ENCODE measurements around the gene SCYL1. TPM values are rescaled to one million over a fixed set of nuclear protein-coding genes. Genes with fewer than 3 reads are reported as not detected.

The SCYL1 gene
- total RNA-seq, 1 experiment from 2014 or later: 106 TPM

GRCh38 chr11:65499713-65500386 lies 25.0 kb upstream of the SCYL1 start:
- TF ChIP-seq CTCF (conservative IDR thresholded peaks at IDR 0.05) (no peak), EZH2 (IDR thresholded peaks at IDR 0.05; ENCODE audit: low read depth) (no peak)
- peak overlapping the region; percentile 99 for H3K4me2 ChIP-seq
- ChIA-PET CTCF (interaction anchor here (0.6 to 1.4 kb wide), 4 partner anchors 26 to 1528 kb away, joined by 3 to 13 read pairs (median 4); no protein-coding TSS in a partner anchor), POLR2A (ENCODE audit: unreplicated experiment) (interaction anchor here (0.5 to 2.8 kb wide), 21 partner anchors 8 to 1315 kb away, joined by 3 to 41 read pairs (median 6); partner anchors contain the start of genes FIBP, NEAT1 and PCNX3)
- peak overlapping the region; percentile 97 for H3K27ac ChIP-seq
- H3K27me3 ChIP-seq (ENCODE audit: insufficient read depth, low read depth): no peaks in the 10 kb centered on the region
- DNase-seq: no peak
- H3F3A ChIP-seq (ENCODE audit: insufficient read depth, low read depth): peaks cover 75% of the 10 kb centered on the region
- H3K36me3 ChIP-seq (ENCODE audit: low read depth): peaks cover 49% of the 10 kb centered on the region
- no peak overlapping the region for H2AFZ ChIP-seq
- peaks cover 34% of the 10 kb centered on the region for H3K4me1 ChIP-seq (replicated peaks; ENCODE audit: insufficient read depth)
- H3K4me3 ChIP-seq: peak overlapping the region; percentile 99
- H3K9me2 ChIP-seq (ENCODE audit: insufficient read depth): no peaks in the 10 kb centered on the region
- no peaks in the 10 kb centered on the region for H3K9me3 ChIP-seq (ENCODE audit: insufficient read depth, low read depth)
- H3K79me2 ChIP-seq (ENCODE audit: low read depth): peaks cover 78% of the 10 kb centered on the region
- intact Hi-C loops (cut with micrococcal nuclease; ENCODE audit: unreplicated experiment): loop anchor here (2.0 to 10.0 kb wide), 3 partner anchors 43 to 285 kb away; partner anchors contain the start of genes AP5B1 and OVOL1
- peaks cover 55% of the 10 kb centered on the region for H4K20me1 ChIP-seq (ENCODE audit: insufficient read depth)
- BruUV-seq (replicated peaks): no TSS peak

- H3K27me3 ChIP-seq (ENCODE audit: insufficient read depth, low read depth): no peaks in the 10 kb centered on the region
- H3K79me2 ChIP-seq (ENCODE audit: low read depth): peaks cover 85% of the 10 kb centered on the region
- H3K27ac ChIP-seq: peak overlapping the region; percentile 97
- peak overlapping the region; percentile 99 for H3K4me3 ChIP-seq
- H3K36me3 ChIP-seq (ENCODE audit: low read depth): peaks cover 57% of the 10 kb centered on the region
- ChIA-PET POLR2A (ENCODE audit: unreplicated experiment) (interaction anchor here (0.5 to 2.7 kb wide), 12 partner anchors 7 to 400 kb away, joined by 3 to 41 read pairs (median 4); partner anchors contain the start of gene FIBP), CTCF (interaction anchor here (1.1 kb wide), 1 partner anchor 27 kb away, joined by 3 read pairs; no protein-coding TSS in a partner anchor)
- no peaks in the 10 kb centered on the region for H3K9me3 ChIP-seq (ENCODE audit: insufficient read depth, low read depth)
- peaks cover 38% of the 10 kb centered on the region for H3K4me1 ChIP-seq (replicated peaks; ENCODE audit: insufficient read depth)
- no TSS peak for BruUV-seq (replicated peaks)
- peak overlapping the region; percentile 99 for H3K4me2 ChIP-seq
- no peak overlapping the region for H2AFZ ChIP-seq
- peaks cover 82% of the 10 kb centered on the region for H3F3A ChIP-seq (ENCODE audit: insufficient read depth, low read depth)
- intact Hi-C loops (cut with micrococcal nuclease; ENCODE audit: unreplicated experiment): no loop called here
- H4K20me1 ChIP-seq (ENCODE audit: insufficient read depth): peaks cover 63% of the 10 kb centered on the region
- H3K9me2 ChIP-seq (ENCODE audit: insufficient read depth): no peaks in the 10 kb centered on the region
- no peak for TF ChIP-seq CTCF (conservative IDR thresholded peaks at IDR 0.05)
- no peak for TF ChIP-seq EZH2 (IDR thresholded peaks at IDR 0.05; ENCODE audit: low read depth)
- DNase-seq: no peak
Measured at GRCh38 chr11:65500387-65501185, 24.3 kb upstream of the SCYL1 start.

- H3K27ac ChIP-seq: peak overlapping the region; percentile 97
- peak overlapping the region; percentile 99 for H3K4me2 ChIP-seq
- peak overlapping the region; percentile 99 for H3K4me3 ChIP-seq
- peaks cover 62% of the 10 kb centered on the region for H3K36me3 ChIP-seq (ENCODE audit: low read depth)
- H3K9me3 ChIP-seq (ENCODE audit: insufficient read depth, low read depth): no peaks in the 10 kb centered on the region
- ChIA-PET POLR2A (ENCODE audit: unreplicated experiment) (interaction anchor here (0.6 to 1.4 kb wide), 4 partner anchors 9 to 82 kb away, joined by 3 to 6 read pairs (median 3); no protein-coding TSS in a partner anchor), CTCF (no interaction called here)
- TF ChIP-seq CTCF (conservative IDR thresholded peaks at IDR 0.05): no peak
- TF ChIP-seq EZH2 (IDR thresholded peaks at IDR 0.05; ENCODE audit: low read depth): no peak
- H3K4me1 ChIP-seq (replicated peaks; ENCODE audit: insufficient read depth): peaks cover 43% of the 10 kb centered on the region
- peaks cover 90% of the 10 kb centered on the region for H3K79me2 ChIP-seq (ENCODE audit: low read depth)
- no peak overlapping the region for H2AFZ ChIP-seq
- BruUV-seq (replicated peaks): no TSS peak
- H3K9me2 ChIP-seq (ENCODE audit: insufficient read depth): no peaks in the 10 kb centered on the region
- DNase-seq: no peak
- H3K27me3 ChIP-seq (ENCODE audit: insufficient read depth, low read depth): no peaks in the 10 kb centered on the region
- peaks cover 68% of the 10 kb centered on the region for H4K20me1 ChIP-seq (ENCODE audit: insufficient read depth)
- H3F3A ChIP-seq (ENCODE audit: insufficient read depth, low read depth): peaks cover 87% of the 10 kb centered on the region
- intact Hi-C loops (cut with micrococcal nuclease; ENCODE audit: unreplicated experiment): no loop called here
Measured at GRCh38 chr11:65501186-65501471, 23.8 kb upstream of the SCYL1 start.
